Upper lobe of right lung (tissue), 1 donor: Measurements from ENCODE around the gene SUN5. TPM values are rescaled to one million over a fixed set of nuclear protein-coding genes. Genes with fewer than 3 reads are reported as not detected.
A peak's percentile ranks its signal among the peaks of the same experiment; 100 is the strongest.
"Not testable (repeated sequence)": the region's sequence is repeated elsewhere in the genome, so short reads cannot be mapped to it uniquely, and the experiment has no call there.

Experiments used
- ATAC-seq: fragments of 200-7000 bp; cut with Tn5 transposase; one replicate; pipeline ENCODE4 v1.9.1; 2020; ENCODE audit warnings: mild to moderate bottlenecking, moderate library complexity
- DNase-seq: peaks from one replicate; pipeline ENCODE4 v3.0.0-alpha.2; 2020
- H3K27ac ChIP-seq: fragments of 200-600 bp; one replicate; pipeline ENCODE4 v1.8.0; 2022
- H3K27me3 ChIP-seq: fragments of 200-600 bp; one replicate; pipeline ENCODE4 v1.8.0; 2022; ENCODE audit warnings: mild to moderate bottlenecking
- H3K36me3 ChIP-seq: fragments of 200-600 bp; one replicate; pipeline ENCODE4 v1.8.0; 2022
- H3K4me1 ChIP-seq: fragments of 200-600 bp; one replicate; pipeline ENCODE4 v1.8.0; 2022
- H3K4me3 ChIP-seq: fragments of 200-600 bp; one replicate; pipeline ENCODE4 v1.8.0; 2022; ENCODE audit warnings: mild to moderate bottlenecking
- H3K9me3 ChIP-seq: fragments of 200-600 bp; one replicate; pipeline ENCODE4 v1.8.0; 2022
- intact Hi-C: fragments of 100-400 bp; cut with DNase I; formaldehyde crosslinking; loops from one replicate; pipeline ENCODE4 v1.11.0; 2022
- total RNA-seq: library from RNA; stranded (reverse); fragmentation: NEBNext Ultra II Directional; extraction: Animal tissue kit (Norgen Biotek cat#: 25700); gene quantifications from one replicate; pipeline ENCODE4 v1.2.1, GENCODE V29; 2021
- TF ChIP-seq, protein P1 (sequence below): fragments of 200-600 bp; IDR thresholded peaks from one replicate; pipeline ENCODE4 v1.8.0; 2022; ENCODE audit warnings: antibody characterized with exemption
- donor health status: DM: no; HTN: yes; CAD: no; lungs with severe emphysema.

Gene SUN5
- total RNA-seq, 1 donor from 2014 or later, result not detected

DNA sequence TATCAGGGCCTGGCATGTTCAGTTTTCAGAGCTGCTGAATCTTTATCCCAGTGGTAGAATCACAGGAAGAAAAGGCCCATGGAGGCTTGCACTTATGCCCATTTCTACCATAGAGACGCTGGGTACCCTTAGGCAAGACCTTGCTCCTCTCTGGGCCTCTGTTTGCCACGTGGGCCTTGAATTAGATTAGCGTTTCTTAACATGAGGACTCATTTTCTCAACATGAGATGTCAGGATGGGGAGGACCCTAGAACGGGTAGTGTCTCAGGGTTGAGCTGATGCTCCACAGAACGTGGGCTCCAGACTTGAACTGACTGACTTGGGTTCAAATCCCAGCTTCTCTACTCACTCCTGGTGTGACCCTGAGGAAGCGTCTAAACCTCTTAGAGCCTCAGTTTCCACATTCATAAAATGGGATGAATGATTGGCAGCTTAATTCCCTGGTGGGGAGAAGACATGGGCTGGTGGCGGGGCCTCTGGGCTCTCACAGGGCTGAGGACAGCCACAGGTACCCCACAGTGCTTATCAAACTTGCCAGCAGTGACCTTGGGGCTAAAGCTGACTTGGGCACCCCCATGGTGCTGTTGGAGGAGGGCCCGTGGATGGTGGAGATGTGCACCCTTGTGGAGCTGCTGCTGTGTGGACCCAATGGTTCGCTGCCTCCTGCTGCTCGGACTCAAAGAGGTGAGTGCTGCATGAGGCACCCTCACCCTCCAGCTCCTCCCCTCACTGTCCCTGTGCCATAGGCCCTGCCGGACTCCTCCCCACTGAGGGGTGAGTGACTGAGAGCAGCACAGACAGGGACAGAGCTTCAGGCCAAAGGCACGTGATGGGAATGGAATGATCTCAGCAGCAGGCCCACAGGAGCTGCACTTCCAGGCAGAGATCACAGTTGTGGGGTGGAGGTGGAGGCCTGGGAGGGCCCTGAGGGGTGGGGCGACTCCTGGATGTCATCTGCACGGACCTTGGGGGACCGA, 28.2 kb downstream of the SUN5 start:
- TF ChIP-seq, protein P1, sequence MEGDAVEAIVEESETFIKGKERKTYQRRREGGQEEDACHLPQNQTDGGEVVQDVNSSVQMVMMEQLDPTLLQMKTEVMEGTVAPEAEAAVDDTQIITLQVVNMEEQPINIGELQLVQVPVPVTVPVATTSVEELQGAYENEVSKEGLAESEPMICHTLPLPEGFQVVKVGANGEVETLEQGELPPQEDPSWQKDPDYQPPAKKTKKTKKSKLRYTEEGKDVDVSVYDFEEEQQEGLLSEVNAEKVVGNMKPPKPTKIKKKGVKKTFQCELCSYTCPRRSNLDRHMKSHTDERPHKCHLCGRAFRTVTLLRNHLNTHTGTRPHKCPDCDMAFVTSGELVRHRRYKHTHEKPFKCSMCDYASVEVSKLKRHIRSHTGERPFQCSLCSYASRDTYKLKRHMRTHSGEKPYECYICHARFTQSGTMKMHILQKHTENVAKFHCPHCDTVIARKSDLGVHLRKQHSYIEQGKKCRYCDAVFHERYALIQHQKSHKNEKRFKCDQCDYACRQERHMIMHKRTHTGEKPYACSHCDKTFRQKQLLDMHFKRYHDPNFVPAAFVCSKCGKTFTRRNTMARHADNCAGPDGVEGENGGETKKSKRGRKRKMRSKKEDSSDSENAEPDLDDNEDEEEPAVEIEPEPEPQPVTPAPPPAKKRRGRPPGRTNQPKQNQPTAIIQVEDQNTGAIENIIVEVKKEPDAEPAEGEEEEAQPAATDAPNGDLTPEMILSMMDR, result no peak
- Histone ChIP-seq H3K27ac (no peak overlapping the region), H3K27me3 (no peaks in the 10 kb centered on the region), H3K4me3 (no peak overlapping the region), H3K36me3 (no peaks in the 10 kb centered on the region), H3K4me1 (peaks cover 5% of the 10 kb centered on the region), H3K9me3 (no peaks in the 10 kb centered on the region)
- DNase-seq (peak; percentile 46), ATAC-seq (no peak)
- intact Hi-C loops, result no loop called here

DNA sequence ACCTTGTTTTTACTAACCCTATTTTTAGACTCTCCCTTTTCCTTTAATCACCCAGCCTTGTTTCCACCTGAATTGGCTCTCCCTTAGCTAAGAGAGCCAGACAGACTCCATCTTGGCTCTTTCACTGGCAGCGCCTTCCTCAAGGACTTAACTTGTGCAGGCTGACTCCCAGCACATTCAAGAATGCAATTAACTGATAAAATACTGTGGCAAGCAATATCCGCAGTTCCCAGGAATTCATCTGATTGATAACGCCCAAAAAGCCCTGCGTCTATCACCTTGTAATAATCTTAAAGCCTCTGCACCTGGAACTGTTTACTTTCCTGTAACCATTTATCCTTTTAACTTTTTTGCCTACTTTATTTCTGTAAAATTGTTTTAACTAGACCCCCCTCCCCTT, 29.1 kb downstream of the SUN5 start:
- H3K27ac ChIP-seq, ATAC-seq, intact Hi-C loops: not testable (repeated sequence)

DNA sequence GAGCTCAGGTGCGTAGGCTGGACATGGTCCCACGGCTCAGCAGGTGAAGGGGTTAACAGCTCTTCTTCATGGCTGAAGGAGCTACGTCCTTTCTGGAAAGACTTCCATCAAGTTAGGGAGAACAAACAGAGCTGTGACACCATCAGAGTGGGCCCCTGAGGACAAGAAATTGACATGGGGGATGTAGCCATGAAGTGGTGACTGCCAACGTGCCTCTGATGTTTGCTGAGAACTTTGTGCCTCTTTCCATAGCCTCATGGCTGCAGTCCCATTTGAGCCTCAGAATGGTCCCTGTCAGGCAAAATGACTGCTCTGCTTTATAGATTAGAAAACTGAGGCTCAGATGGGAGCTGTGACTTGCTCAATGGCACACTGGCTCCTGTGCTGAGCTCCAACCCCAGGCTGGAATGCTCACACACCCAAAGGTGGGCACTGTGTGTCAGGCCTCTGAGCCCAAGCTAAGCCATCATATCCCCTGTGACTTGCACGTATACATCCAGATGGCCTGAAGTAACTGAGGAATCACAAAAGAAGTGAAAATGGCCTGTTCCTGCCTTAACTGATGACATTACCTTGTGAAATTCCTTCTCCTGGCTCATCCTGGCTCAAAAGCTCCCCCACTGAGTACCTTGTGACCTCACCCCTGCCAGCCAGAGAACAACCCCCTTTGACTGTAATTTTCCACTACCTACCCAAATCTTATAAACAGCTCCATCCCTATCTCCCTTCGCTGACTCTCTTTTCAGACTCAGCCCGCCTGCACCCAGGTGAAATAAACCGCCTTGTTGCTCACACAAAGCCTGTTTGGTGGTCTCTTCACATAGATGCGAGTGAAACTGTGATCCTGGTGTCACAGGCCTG, 29.8 kb downstream of the SUN5 start:
- H3K4me3 ChIP-seq, H3K4me1 ChIP-seq, H3K27ac ChIP-seq, intact Hi-C loops, H3K9me3 ChIP-seq, DNase-seq, ATAC-seq, H3K36me3 ChIP-seq, H3K27me3 ChIP-seq: not testable (repeated sequence)

More for the DNA sequence above, 29.1 kb downstream of the SUN5 start:
- not testable (repeated sequence) for H3K27me3 ChIP-seq, DNase-seq, H3K36me3 ChIP-seq, H3K9me3 ChIP-seq, H3K4me1 ChIP-seq, H3K4me3 ChIP-seq

DNA sequence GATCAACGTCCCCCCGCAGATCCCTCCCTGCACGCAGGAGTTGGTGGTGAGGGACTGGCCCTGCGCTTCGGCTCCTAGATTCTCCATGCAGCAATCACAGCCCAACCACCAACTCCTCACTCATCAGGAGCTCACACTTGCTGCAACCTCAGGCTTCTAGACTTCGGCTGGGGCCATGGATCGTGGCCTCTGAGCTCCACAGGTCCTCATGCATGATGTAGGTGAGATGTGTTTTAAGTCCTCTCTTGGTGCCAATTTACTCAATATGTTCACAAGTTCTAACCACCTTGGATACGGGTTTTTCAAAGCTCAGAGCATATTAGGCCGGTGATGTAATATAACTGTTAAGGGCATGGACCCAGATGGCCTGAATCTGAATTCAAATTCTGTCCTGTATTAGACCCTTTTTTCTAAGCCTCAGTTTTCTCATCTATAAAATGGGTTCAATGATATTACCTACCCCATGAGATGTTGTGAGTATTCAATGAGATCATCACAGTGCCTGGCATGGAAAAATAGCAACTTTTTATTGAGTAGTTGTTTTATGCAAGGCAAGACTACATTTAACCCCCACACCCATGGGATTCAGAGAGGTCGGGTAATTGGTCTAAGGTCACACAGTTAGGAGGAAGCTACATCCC, 31.0 kb downstream of the SUN5 start:
- peaks cover 5% of the 10 kb centered on the region for H3K4me1 ChIP-seq
- DNase-seq, result no peak

DNA sequence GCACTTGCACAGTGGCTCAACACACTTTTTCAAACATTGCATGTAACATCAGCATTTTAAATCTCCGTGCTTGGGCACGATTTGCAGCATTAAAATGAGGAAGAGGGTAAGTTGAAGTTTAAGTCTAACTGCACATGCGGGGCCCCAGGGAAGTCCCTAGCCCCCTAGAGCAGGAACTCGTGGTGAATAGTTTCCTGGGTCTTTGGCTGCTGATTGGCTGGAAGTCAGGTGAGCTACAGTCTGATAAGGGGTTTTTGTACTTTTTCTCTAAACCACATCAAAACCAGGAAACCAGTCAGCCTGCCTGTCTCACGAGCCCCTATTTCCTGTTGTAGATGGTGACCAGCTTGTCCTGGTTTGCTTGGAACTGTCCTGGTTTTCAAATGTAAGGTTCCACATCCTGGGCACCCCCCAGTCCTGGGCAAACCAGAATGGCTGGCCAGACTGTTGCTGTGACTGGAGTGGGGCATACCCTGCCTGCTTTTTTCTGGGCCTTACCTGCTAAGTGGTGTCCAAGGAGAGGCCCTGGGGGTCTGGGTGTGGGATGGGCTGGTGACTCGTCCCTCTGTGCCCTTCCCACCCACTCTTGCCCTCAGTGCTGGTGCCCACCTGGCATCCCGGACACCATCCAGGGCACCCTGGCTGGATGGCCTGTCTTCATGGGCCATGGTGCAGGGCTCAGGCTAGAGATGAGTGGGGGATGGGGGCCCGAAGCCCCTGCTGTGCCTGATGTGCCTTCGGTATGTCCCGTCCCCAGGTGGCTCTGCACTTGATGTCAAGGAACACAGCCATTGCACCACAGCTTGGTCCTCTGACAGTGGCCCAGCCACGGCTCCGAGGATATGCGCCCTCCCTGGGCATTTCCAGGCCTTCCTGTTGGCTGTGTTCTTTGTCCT, 31.8 kb downstream of the SUN5 start:
- Histone ChIP-seq H3K4me1 (peaks cover 5% of the 10 kb centered on the region), H3K4me3 (no peak overlapping the region), H3K9me3 (no peaks in the 10 kb centered on the region), H3K27me3 (no peaks in the 10 kb centered on the region), H3K36me3 (no peaks in the 10 kb centered on the region), H3K27ac (peak overlapping the region; percentile 55)
- peak; percentile 53 for DNase-seq
- peak; percentile 22 for ATAC-seq
- intact Hi-C loops, result no loop called here
- TF ChIP-seq, protein P1, result no peak

More for the DNA sequence above, 31.0 kb downstream of the SUN5 start:
- TF ChIP-seq, protein P1, result no peak
- intact Hi-C loops, result no loop called here
- H3K36me3 ChIP-seq, result no peaks in the 10 kb centered on the region
- no peaks in the 10 kb centered on the region for H3K9me3 ChIP-seq
- ATAC-seq, result no peak
- H3K4me3 ChIP-seq, result no peak overlapping the region
- no peaks in the 10 kb centered on the region for H3K27me3 ChIP-seq
- H3K27ac ChIP-seq, result no peak overlapping the region

DNA sequence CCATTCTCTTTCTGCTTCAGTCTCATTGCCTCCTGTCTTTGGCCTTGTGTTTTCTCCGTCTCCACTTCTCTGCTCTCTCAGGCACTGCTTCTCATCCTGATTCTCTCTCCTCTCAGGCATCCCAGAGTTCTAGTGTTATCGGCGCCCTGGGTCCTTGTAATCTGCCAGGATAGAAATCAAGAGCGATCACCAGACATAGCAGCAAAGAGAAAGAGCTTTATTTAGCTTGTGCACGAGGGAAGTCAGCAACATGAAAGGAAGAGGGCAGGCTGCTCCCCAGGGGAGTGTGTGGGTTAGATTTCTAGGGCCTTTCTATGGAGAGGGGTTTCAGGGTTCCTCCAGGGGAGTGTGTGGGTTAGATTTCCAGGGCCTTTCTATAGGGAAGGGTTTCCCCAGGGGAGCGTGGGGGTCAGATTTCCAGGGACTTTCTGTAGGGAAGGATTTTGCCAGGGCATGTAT, 32.5 kb downstream of the SUN5 start:
- ATAC-seq (no peak), DNase-seq (no peak)
- TF ChIP-seq, protein P1, result no peak
- H3K4me3 ChIP-seq, result no peak overlapping the region
- H3K27me3 ChIP-seq, result no peaks in the 10 kb centered on the region
- peak overlapping the region; percentile 55 for H3K27ac ChIP-seq
- H3K9me3 ChIP-seq, result no peaks in the 10 kb centered on the region
- H3K4me1 ChIP-seq, result peaks cover 5% of the 10 kb centered on the region
- intact Hi-C loops, result no loop called here
- no peaks in the 10 kb centered on the region for H3K36me3 ChIP-seq
